OCI-LY1 (cell line): ENCODE results near the gene PBX1.

Experiments
- CTCF ChIP-seq: fragments of 200-600 bp; sonication (generic), shearing (Covaris generic); IDR thresholded peaks from 2 replicates; pipeline ENCODE4 v1.5.1; 2017; ENCODE audit warnings: mild to moderate bottlenecking, antibody characterized with exemption, low read length, moderate library complexity, mixed read lengths
- EZH2 ChIP-seq: fragments of 200-600 bp; sonication (generic), shearing (Covaris generic); IDR thresholded peaks from 2 replicates; pipeline ENCODE4 v1.8.0; 2017; ENCODE audit warnings: borderline replicate concordance, mixed run types, mild to moderate bottlenecking, antibody characterized with exemption, low read length, moderate library complexity, mixed read lengths

- TF ChIP-seq CTCF (no peak), EZH2 (no peak)
Measured at GRCh38 chr1:164628772-164629171, 69.8 kb downstream of the PBX1 start.
